Tibial nerve (tissue), 3 donors: ENCODE results near the gene EMP2.
"Not testable (repeated sequence)": the region's sequence is repeated elsewhere in the genome, so short reads cannot be mapped to it uniquely, and the experiment has no call there.

Experiments used
- CTCF ChIP-seq, 5 experiments: fragments of 200-600 bp in 3 of 5; fragments of 450-650 bp in 2 of 5; sonication (generic) in 3 of 5; IDR thresholded peaks; one replicate each; pipeline ENCODE4 v1.5.1; 2016 to 2019; ENCODE audit warnings: antibody characterized with exemption in 5 of 5, mild to moderate bottlenecking in 3 of 5, moderate library complexity in 2 of 5
- POLR2A ChIP-seq, 2 donors: fragments of 450-650 bp; IDR thresholded peaks; one replicate each; pipeline ENCODE4 v1.6.1; 2017; ENCODE audit warnings: antibody characterized with exemption in 2 of 2, mild to moderate bottlenecking in 2 of 2, moderate library complexity in 2 of 2

DNA sequence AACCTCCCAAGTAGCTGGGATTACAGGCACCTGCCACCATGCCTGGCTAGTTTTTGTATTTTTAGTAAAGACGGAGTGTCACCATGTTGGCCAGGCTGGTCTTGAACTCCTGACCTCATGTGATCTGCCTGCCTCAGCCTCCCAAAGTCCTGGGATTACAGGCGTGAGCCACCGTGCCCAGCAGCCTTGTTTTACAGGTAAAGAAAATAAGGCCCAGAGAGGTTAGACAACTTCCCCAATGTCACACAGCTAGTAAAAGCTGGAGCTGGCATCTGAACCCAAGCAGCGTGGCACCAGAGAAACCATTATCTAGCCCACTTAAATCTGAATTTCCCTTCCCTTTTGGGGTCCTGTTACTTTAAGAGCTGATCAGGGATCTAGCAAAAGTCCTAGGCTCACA lies 20.6 kb downstream of the EMP2 start:
- not testable (repeated sequence) for TF ChIP-seq CTCF, POLR2A (IDR thresholded peaks at IDR 0.05)
